Right ventricle myocardium superior (tissue), 1 donor: ENCODE results near the gene LAMB4. TPM values are rescaled to one million over a fixed set of nuclear protein-coding genes. Genes with fewer than 3 reads are reported as not detected.

Experiments used
- total RNA-seq: library from RNA; stranded (reverse); fragmentation: NEBNext Ultra II Directional; extraction: Animal tissue kit (Norgen Biotek cat#: 25700); gene quantifications from one replicate; pipeline ENCODE4 v1.2.1, GENCODE V29; 2021
- donor health status: DM: no; HTN: yes; CAD: no; lungs with severe emphysema.

LAMB4 gene
- total RNA-seq, 1 donor from 2014 or later: 0.30 TPM

Other genes starting within 250 kb of the LAMB4 start
- 318 TPM for gene DLD, start 239.2 kb downstream of the LAMB4 start, total RNA-seq
- gene LAMB1, start 127.2 kb downstream of the LAMB4 start, total RNA-seq: 62.1 TPM